CMK (cell line): ENCODE results near the gene HNRNPA3.

Experiments used
- DNase-seq: peaks from one replicate; pipeline ENCODE4 v3.0.0-alpha.2; 2010; ENCODE audit warnings: low read depth

Gene HNRNPA3

GRCh38 chr2:177271981-177272666 lies 59.5 kb downstream of the HNRNPA3 start:
- DNase-seq: no peak

GRCh38 chr2:177272765-177273164 lies 60.2 kb downstream of the HNRNPA3 start:
- no peak for DNase-seq

- no peak for DNase-seq
Measured at GRCh38 chr2:177273408-177273807, 60.8 kb downstream of the HNRNPA3 start.
